HepG2 (cell line): ENCODE measurements around the gene SLCO4A1. TPM values are rescaled to one million over a fixed set of nuclear protein-coding genes. Genes with fewer than 3 reads are reported as not detected.

Experiments
- CCDC6 ChIP-seq: sonication (generic); formaldehyde crosslinking; IDR thresholded peaks from 2 replicates; pipeline ENCODE4 v1.8.1; 2022; ENCODE audit warnings: mild to moderate bottlenecking, missing genetic modification reagents, moderate library complexity
- DZIP1 ChIP-seq: sonication (generic); formaldehyde crosslinking; IDR thresholded peaks from 2 replicates; pipeline ENCODE4 v1.5.0; 2020; ENCODE audit warnings: mild to moderate bottlenecking, missing genetic modification reagents
- HCFC1 ChIP-seq: fragments of 150-350 bp; IDR thresholded peaks from 2 replicates; pipeline ENCODE4 v1.6.1; 2014; ENCODE audit warnings: low read depth, low read length
- HHEX ChIP-seq: IDR thresholded peaks from 2 replicates; pipeline ENCODE4 v1.6.1; 2016; ENCODE audit warnings: control low read depth
- IKZF4 ChIP-seq: sonication (generic); formaldehyde crosslinking; IDR thresholded peaks from 2 replicates; pipeline ENCODE4 v1.5.1; 2020; ENCODE audit warnings: borderline replicate concordance, mild to moderate bottlenecking, low read depth, missing genetic modification reagents; ENCODE audit errors: not compliant biosample characterization
- MED13 ChIP-seq: sonication (generic); formaldehyde crosslinking; IDR thresholded peaks from 2 replicates; pipeline ENCODE4 v1.5.0; 2020; ENCODE audit warnings: missing genetic modification reagents
- MYPOP ChIP-seq: sonication (generic); formaldehyde crosslinking; IDR thresholded peaks from 2 replicates; pipeline ENCODE4 v1.8.1; 2023; ENCODE audit warnings: mild to moderate bottlenecking, moderate library complexity, missing genetic modification reagents
- NONO ChIP-seq, 2 experiments: fragments of 450-650 bp in 1 of 2; sonication (generic) in 1 of 2; formaldehyde crosslinking in 1 of 2; IDR thresholded peaks in 1 of 2; conservative IDR thresholded peaks in 1 of 2; 2 replicates each; pipeline versions ENCODE4 v1.6.1 to v1.8.0; 2017 to 2022; ENCODE audit warnings: mild to moderate bottlenecking in 1 of 2, missing genetic modification reagents in 1 of 2, moderate library complexity in 1 of 2
- PBX2 ChIP-seq: IDR thresholded peaks from 2 replicates; pipeline ENCODE4 v1.6.1; 2016; ENCODE audit warnings: control low read depth
- PBX3 ChIP-seq: sonication (generic); formaldehyde crosslinking; IDR thresholded peaks from 2 replicates; pipeline ENCODE4 v1.8.1; 2023; ENCODE audit warnings: missing genetic modification reagents, inconsistent platforms, borderline replicate concordance
- PLRG1 ChIP-seq: fragments of 450-650 bp; conservative IDR thresholded peaks from 2 replicates; pipeline ENCODE4 v1.6.1; 2016
- POLR2AphosphoS5 ChIP-seq: IDR thresholded peaks from 2 replicates; pipeline ENCODE4 v1.6.1; 2012; ENCODE audit warnings: low read depth, low read length
- TEAD3 ChIP-seq: optimal IDR thresholded peaks from 2 replicates; pipeline ENCODE3; 2016; ENCODE audit warnings: borderline replicate concordance
- THRA ChIP-seq: sonication (generic); formaldehyde crosslinking; IDR thresholded peaks from 2 replicates; pipeline ENCODE4 v1.4.0; 2020; ENCODE audit warnings: missing genetic modification reagents, borderline replicate concordance
- ZBTB10 ChIP-seq: sonication (generic); formaldehyde crosslinking; IDR thresholded peaks from 2 replicates; pipeline ENCODE4 v1.4.0; 2020; ENCODE audit warnings: missing genetic modification reagents, borderline replicate concordance
- ZNF121 ChIP-seq: sonication (generic); formaldehyde crosslinking; IDR thresholded peaks from 2 replicates; pipeline ENCODE4 v1.5.0; 2020; ENCODE audit warnings: mild to moderate bottlenecking, missing genetic modification reagents
- ZNF768 ChIP-seq: sonication (generic); formaldehyde crosslinking; IDR thresholded peaks from 2 replicates; pipeline ENCODE4 v1.4.0; 2020; ENCODE audit warnings: missing genetic modification reagents
- ZNF839 ChIP-seq: sonication (generic); formaldehyde crosslinking; IDR thresholded peaks from 2 replicates; pipeline ENCODE4 v1.4.0; 2020; ENCODE audit warnings: missing genetic modification reagents, mild to moderate bottlenecking, borderline replicate concordance
- ZNF883 ChIP-seq: sonication (generic); formaldehyde crosslinking; IDR thresholded peaks from 2 replicates; pipeline ENCODE4 v1.5.1; 2020; ENCODE audit warnings: mild to moderate bottlenecking, missing genetic modification reagents; ENCODE audit errors: not compliant biosample characterization
- ZNF891 ChIP-seq: sonication (generic); formaldehyde crosslinking; IDR thresholded peaks from 2 replicates; pipeline ENCODE4 v1.5.0; 2020; ENCODE audit warnings: mild to moderate bottlenecking, missing genetic modification reagents
- polyA plus RNA-seq, 8 experiments: library from polyadenylated mRNA; depleted of rRNA in 3 of 8; stranded (reverse) in 7 of 8; unstranded in 1 of 8; fragments of >200 nt; fragmentation: Illumina TruSeq in 4 of 8; extraction: Trizol in 4 of 8; gene quantifications; 2 replicates each; pipeline versions ENCODE4 v1.2.1 to v1.2.3, GENCODE V29; 2011 to 2016; ENCODE audit warnings: low read depth in 4 of 8, missing spikeins in 1 of 8, mixed read lengths in 1 of 8; ENCODE audit not compliant: insufficient read depth in 1 of 8
- total RNA-seq, 5 experiments: library from RNA; depleted of rRNA; stranded (reverse); fragments of >200 nt; fragmentation: Illumina TruSeq; extraction: Trizol; gene quantifications; 2 replicates each; pipeline ENCODE4 v1.2.3, GENCODE V29; 2016; ENCODE audit warnings: low read depth in 1 of 5

The SLCO4A1 gene
- total and polyA plus RNA-seq, 2 of the 13 experiments (the other 11 are each of a cell fraction or from before 2014, with no cell fraction given), result 55.5 to 112 TPM

- TF ChIP-seq IKZF4 (no peak), MED13 (CRISPR knock-in tag) (no peak), TEAD3 (CRISPR knock-in tag) (peak; percentile 1), CCDC6 (CRISPR knock-in tag) (no peak), ZNF839 (0 out of 2 replicates have a peak, but pooled peaks have one; percentile 10), ZNF883 (CRISPR knock-in tag) (peak; percentile 9), PBX2 (CRISPR knock-in tag) (0 out of 2 replicates have a peak, but pooled peaks have one; percentile 3), THRA (CRISPR knock-in tag) (peak; percentile 53), NONO (IDR thresholded peaks at IDR 0.05) (no peak), NONO (CRISPR knock-in tag; conservative IDR thresholded peaks at IDR 0.05) (no peak), MYPOP (CRISPR knock-in tag) (0 out of 2 replicates have a peak, but pooled peaks have one; percentile 32), HHEX (CRISPR knock-in tag) (no peak), ZNF891 (CRISPR knock-in tag) (peak; percentile 94; the same call in 1 of the 2 replicates), PLRG1 (no peak), ZBTB10 (no peak), HCFC1 (0 out of 2 replicates have a peak, but pooled peaks have one; percentile 24), PBX3 (CRISPR knock-in tag) (no peak), ZNF768 (CRISPR knock-in tag) (peak; percentile 93), POLR2AphosphoS5 (no peak), ZNF121 (CRISPR knock-in tag) (no peak; the same call in 1 of the 2 replicates), DZIP1 (CRISPR knock-in tag) (peak; percentile 59; the same call in 1 of the 2 replicates)
Measured at GRCh38 chr20:62652894-62653305, 10.6 kb downstream of the SLCO4A1 start (continued).
